Measurements from ENCODE around the gene SETD7.

GRCh38 chr4:139476363-139476762 is 79.7 kb downstream of the SETD7 start:
- TF ChIP-seq POLR2A (IDR thresholded peaks at IDR 0.05) (no peak), CTCF (IDR thresholded peaks at IDR 0.05) (no peak), POLR2AphosphoS5 (IDR thresholded peaks at IDR 0.05) (no peak)

Measured in prostate gland (tissue), 2 donors.